DND-41 (cell line): Measurements from ENCODE around the gene TCF12.

Source experiments
- ATAC-seq: fragments of 200-7000 bp; cut with Tn5 transposase; 3 replicates; pipeline ENCODE4 v1.9.1; 2021; ENCODE audit warnings: low read depth; ENCODE audit not compliant: insufficient read depth
- DNase-seq: peaks from one replicate; pipeline ENCODE4 v3.0.0-alpha.2; 2020
- H2AFZ ChIP-seq: 2 replicates; pipeline ENCODE4 v1.6.0; 2012; ENCODE audit warnings: low read depth, low read length
- H3K27ac ChIP-seq: 2 replicates; pipeline ENCODE4 v1.5.1; 2012; ENCODE audit warnings: low read length, inconsistent platforms
- H3K27me3 ChIP-seq: fragments of 200-600 bp; sonication (generic); 2 replicates; pipeline ENCODE4 v1.6.0; 2012; ENCODE audit warnings: low read length, mild to moderate bottlenecking, inconsistent platforms; ENCODE audit not compliant: insufficient read depth, poor library complexity
- H3K36me3 ChIP-seq: 2 replicates; pipeline ENCODE4 v1.5.1; 2012; ENCODE audit warnings: low read length, inconsistent platforms; ENCODE audit not compliant: insufficient read depth
- H3K4me1 ChIP-seq: 2 replicates; pipeline ENCODE4 v1.5.1; 2012; ENCODE audit warnings: mild to moderate bottlenecking, low read length; ENCODE audit not compliant: insufficient read depth
- H3K4me2 ChIP-seq: 2 replicates; pipeline ENCODE4 v1.6.0; 2012; ENCODE audit warnings: mild to moderate bottlenecking, moderate library complexity, low read length, inconsistent platforms; ENCODE audit not compliant: insufficient read depth
- H3K4me3 ChIP-seq, 2 experiments: fragments of 200-600 bp in 1 of 2; shearing (Covaris generic) in 1 of 2; 2 replicates each; pipeline ENCODE4 v1.5.1; 2012 to 2016; ENCODE audit warnings: inconsistent platforms in 2 of 2, low read length in 2 of 2, mild to moderate bottlenecking in 2 of 2, low read depth in 1 of 2, moderate library complexity in 1 of 2
- H3K79me2 ChIP-seq: 2 replicates; pipeline ENCODE4 v1.6.0; 2012; ENCODE audit warnings: low read length, inconsistent platforms; ENCODE audit not compliant: insufficient read depth
- H3K9ac ChIP-seq: 2 replicates; pipeline ENCODE4 v1.6.0; 2012; ENCODE audit warnings: low read depth, mild to moderate bottlenecking, inconsistent platforms, low read length, moderate library complexity
- H3K9me3 ChIP-seq: 2 replicates; pipeline ENCODE4 v1.5.1; 2012; ENCODE audit warnings: low read length, moderate library complexity, mild to moderate bottlenecking, inconsistent platforms; ENCODE audit not compliant: insufficient read depth, severe bottlenecking
- H4K20me1 ChIP-seq: 2 replicates; pipeline ENCODE4 v1.6.0; 2012; ENCODE audit warnings: low read length; ENCODE audit not compliant: insufficient read depth
- CTCF ChIP-seq: IDR thresholded peaks from 2 replicates; pipeline ENCODE4 v1.5.1; 2012; ENCODE audit warnings: borderline replicate concordance, low read length, moderate library complexity, mild to moderate bottlenecking; ENCODE audit not compliant: poor library complexity, severe bottlenecking; ENCODE audit errors: extremely low read depth
- EZH2 ChIP-seq: IDR thresholded peaks from 3 replicates; pipeline ENCODE4 v1.6.1; 2012; ENCODE audit warnings: borderline replicate concordance, low read depth, mild to moderate bottlenecking, moderate library complexity, low read length, inconsistent platforms; ENCODE audit not compliant: severe bottlenecking

TCF12 gene

DNA sequence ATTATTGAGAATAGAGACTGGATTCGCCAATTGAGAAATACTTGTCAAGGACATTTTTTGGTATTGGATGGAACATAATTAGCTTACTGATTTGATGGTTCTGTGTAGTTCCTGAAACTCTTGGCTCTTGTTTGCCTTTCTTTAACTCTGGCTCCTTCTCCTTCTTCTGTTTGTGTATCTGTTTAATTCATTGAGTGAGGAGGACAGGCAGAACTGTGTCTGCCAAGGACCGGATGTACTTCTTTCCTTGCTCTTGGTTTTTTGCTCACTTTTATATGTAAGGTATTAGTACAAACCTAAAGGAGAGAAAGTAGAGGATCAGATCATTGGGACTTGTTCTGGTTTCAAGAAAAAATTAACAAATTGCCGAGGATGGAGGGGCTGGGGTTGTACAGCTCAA lies 48.9 kb downstream of the TCF12 start:
- H3K4me3 ChIP-seq, result no peak overlapping the region
- H3K79me2 ChIP-seq, result peaks cover 99% of the 10 kb centered on the region
- no peaks in the 10 kb centered on the region for H3K36me3 ChIP-seq
- no peak overlapping the region for H3K4me2 ChIP-seq
- peaks cover 63% of the 10 kb centered on the region for H3K4me1 ChIP-seq
- ATAC-seq (no peak), DNase-seq (no peak)
- H3K27me3 ChIP-seq, result no peaks in the 10 kb centered on the region
- H2AFZ ChIP-seq, result no peak overlapping the region
- no peaks in the 10 kb centered on the region for H3K9me3 ChIP-seq
- H4K20me1 ChIP-seq, result peaks cover 50% of the 10 kb centered on the region
- peak overlapping the region; percentile 29 for H3K27ac ChIP-seq
- no peak overlapping the region for H3K9ac ChIP-seq
- TF ChIP-seq EZH2 (no peak), CTCF (no peak)

DNA sequence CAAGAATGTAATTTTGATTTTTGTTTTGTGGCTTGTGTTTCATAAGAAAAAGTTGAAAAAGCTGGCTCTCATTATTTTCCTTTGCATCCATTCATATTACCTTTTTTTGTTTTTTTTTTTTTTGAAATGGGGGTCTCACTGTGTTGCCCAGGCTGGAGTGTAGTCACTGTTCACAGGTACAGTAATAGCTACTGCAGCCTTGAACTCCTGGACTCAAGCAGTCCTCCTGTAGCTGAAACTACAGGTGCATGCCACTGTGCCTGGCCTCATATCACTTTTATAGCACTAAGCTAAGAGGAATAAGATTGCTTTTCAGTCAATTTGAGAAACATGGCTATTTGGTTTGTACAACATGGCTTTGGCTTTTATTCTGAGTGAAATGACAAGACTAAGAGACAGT lies 49.8 kb downstream of the TCF12 start:
- peaks cover 99% of the 10 kb centered on the region for H3K79me2 ChIP-seq
- peaks cover 63% of the 10 kb centered on the region for H3K4me1 ChIP-seq

GRCh38 chr15:56968821-56969220 lies 50.4 kb downstream of the TCF12 start:
- Histone ChIP-seq H3K4me2 (no peak overlapping the region), H3K27ac (no peak overlapping the region; the same call in 1 of the 2 replicates), H3K4me3 (no peak overlapping the region), H3K36me3 (no peaks in the 10 kb centered on the region), H3K4me1 (peaks cover 63% of the 10 kb centered on the region), H2AFZ (no peak overlapping the region), H3K27me3 (no peaks in the 10 kb centered on the region), H4K20me1 (peaks cover 56% of the 10 kb centered on the region), H3K79me2 (peaks cover 99% of the 10 kb centered on the region), H3K9ac (no peak overlapping the region), H3K9me3 (no peaks in the 10 kb centered on the region)
- DNase-seq (no peak), ATAC-seq (no peak)
- TF ChIP-seq EZH2 (no peak), CTCF (no peak)

More for the DNA sequence above, 49.8 kb downstream of the TCF12 start:
- Histone ChIP-seq H3K27me3 (no peaks in the 10 kb centered on the region), H3K36me3 (no peaks in the 10 kb centered on the region), H2AFZ (no peak overlapping the region), H3K27ac (no peak overlapping the region), H3K4me2 (no peak overlapping the region), H3K4me3 (no peak overlapping the region), H4K20me1 (peaks cover 56% of the 10 kb centered on the region), H3K9ac (no peak overlapping the region), H3K9me3 (no peaks in the 10 kb centered on the region)
- no peak for TF ChIP-seq EZH2
- TF ChIP-seq CTCF, result no peak
- DNase-seq (no peak), ATAC-seq (no peak)
